Stimulated activated CD8-positive, alpha-beta memory T cell treated with anti-CD3 and anti-CD28 coated beads, Interleukin-4, amount 100 ng/mL, for 1 hour (primary cell): Measurements from ENCODE around the gene PRR16.

Experiments used
- DNase-seq, 2 donors: peaks; one replicate each; pipeline ENCODE4 v3.0.0-alpha.2; 2020; ENCODE audit warnings: low read depth in 2 of 2, low spot score in 1 of 2

The PRR16 gene

DNA sequence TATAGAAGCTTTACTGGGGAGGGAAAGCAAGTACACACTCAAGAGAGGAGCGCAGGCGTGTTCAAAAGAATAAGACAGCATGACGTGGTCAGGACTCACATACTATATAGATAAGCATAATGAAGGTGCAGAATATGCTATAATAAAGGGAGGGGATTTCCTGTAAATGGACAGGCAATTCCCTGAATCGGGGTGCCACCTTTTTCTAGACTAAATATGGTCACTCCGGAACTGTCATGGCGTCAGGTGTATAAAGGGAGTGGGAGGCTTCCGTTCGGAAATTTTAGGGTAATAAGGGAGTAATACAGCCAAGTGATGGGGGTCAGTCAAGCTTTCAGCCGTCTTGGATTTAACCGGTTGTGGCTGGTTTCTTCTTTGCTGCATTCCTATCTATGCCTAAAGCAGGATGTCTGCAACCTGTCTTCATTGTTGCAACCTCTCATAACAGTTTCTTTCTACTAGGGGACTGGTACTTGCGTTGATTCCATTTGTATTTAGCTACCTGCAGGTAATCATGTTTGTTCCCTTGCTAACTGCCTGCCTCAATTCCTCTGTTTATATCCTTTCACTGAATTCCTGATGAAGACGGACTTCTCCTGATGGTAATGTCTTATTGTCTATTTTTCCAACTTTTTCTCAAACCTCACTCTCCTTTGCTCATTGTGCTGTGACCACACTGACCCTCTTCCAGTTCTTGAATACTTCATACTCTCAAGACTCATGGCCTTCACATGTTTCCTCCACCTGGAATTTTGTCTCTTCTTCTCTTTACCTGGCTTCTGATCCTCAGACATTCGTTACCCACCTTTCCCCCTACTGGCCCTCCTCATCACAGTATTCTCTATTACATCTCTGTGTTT lies 48.9 kb downstream of the PRR16 start:
- no peak for DNase-seq

DNA sequence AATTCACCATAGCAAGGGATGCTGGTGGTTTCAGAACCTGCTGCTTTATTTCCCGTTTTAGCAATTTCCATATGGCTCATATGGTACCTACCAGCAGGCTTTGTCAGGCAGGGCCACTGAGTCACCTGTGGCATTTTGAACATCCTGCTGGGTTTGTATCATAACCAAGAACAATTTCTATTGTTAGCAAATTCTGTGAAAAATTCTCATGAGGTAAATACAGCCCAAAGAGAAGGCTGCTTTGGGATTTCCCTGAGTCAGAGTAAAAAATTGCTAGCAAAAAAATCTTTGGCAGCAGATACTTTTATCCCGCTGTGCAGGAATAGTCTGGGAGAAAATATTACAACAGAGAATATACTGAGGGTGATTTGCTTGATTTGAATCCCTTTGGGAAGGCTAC lies 52.7 kb downstream of the PRR16 start:
- no peak for DNase-seq

DNA sequence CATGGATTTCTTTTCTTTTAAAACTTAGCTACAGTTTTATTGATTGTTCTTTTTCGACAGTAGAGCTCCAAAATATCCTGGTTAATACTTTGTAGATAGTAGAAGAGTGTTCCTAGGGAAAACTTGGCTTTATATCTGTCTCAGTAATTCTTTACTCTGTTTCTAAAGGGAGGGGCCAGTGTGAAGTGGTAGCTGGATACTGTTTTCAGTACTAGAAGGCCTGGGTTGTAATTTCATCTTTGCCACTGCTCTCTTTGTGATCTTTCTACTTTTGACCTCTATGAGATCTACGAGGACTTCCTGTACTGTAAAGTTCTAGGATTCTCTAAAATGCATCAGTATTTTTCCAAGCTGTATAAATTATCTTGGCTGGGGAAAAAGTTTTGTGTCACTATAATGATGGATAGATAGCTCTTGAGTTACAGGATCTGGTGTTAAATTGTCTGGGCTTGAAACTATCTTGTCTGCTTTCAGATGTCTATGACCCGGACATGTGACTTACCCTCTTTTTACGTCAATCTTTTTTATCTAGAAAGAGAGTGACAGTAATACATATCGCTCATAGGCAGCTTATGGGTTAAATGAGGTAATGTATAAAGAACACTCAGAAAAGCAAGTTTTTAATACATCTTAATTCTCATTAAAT lies 53.6 kb downstream of the PRR16 start:
- DNase-seq = no peak

DNA sequence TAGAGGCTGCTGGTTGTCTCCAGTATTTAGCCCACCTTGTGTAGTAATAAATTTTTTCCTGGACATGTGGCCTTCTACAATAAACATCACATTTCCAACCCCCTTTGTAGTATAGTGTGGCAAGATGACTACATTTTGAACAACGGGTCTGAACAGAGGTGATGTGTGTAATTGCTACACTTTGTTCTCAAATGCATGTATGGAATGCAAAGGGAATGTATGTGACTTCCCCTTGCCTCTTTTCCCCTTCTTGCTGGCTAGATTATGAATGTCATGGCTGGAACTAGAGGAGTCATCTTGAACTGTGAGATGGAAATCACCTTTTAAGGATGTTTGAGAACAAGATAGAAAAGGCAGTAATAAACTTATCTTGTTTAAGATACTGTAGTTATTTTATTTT lies 54.5 kb downstream of the PRR16 start:
- no peak for DNase-seq

DNA sequence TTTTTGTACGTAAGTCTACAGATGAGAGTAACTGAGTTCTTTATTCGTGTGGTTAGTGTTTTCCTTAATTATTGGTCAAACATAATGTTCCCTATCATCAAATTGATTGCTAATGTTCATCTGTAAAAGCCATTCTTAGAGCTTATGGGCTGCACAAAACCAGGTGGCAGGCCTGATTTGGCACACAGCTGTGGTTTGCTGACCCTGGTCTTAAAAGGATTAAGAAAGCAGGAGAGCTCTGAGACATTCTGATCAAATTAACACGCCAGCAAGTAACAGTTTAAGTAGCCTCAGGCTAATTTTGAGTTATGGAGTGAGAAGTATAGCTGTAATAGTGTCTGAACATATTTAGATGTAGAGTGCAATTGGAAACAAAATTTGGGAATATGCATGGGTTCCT lies 63.2 kb downstream of the PRR16 start:
- no peak for DNase-seq

DNA sequence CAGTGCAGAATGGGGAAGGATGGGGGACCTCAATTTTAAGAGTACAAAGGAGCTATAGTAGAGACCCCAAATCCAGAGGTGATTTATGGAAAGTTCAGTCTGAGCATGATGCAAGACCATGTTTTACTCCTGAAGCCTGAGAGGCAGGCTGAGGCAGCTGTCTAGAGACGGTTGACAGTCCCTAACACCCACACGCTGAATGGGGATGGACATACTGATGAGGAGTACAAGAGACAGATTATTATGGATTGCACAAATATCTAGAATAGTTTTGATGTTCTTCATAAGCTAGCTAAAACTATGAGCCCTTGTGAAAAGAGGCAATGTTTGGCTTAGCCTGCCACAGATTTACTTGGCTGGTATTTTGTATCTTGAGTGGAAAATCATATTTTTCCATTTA lies 64.5 kb downstream of the PRR16 start:
- no peak for DNase-seq

DNA sequence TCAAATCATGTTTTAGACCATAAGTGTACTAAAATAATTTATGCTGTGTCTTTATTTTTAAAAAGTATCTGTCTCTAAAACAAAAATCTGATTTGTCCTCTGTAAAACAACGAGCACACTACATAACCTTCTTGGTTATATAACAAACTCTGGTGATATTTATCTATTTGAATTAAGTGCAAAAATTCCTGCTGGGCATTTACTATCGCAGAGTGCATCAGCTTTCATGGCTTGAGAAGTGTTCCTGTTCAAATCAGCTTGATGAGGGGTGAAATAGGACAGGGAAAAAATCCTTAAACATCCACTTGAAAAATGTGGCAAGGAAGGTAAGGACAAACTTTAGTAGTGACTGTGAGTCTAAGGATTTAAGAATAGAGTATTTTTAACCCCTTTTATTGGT lies 65.3 kb downstream of the PRR16 start:
- no peak for DNase-seq

DNA sequence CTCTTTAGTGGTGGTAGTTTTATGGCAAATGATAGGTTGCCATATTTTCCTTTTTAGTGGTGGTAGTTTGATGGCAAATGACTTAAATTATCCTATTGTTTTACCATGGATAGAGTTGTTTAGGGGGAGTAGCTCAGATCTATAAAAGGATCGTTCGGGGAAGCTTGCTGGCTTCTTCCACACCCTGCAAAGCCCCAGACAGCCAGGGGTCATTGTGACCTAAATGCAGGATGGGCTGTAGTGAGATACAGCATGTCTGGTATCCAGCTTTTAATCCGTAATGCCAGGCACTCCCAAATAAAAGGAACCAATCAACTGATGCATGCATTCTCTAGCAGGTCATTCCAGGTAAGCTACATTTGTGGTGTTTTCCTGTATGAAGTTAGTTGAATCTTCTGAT lies 67.1 kb downstream of the PRR16 start:
- no peak for DNase-seq

DNA sequence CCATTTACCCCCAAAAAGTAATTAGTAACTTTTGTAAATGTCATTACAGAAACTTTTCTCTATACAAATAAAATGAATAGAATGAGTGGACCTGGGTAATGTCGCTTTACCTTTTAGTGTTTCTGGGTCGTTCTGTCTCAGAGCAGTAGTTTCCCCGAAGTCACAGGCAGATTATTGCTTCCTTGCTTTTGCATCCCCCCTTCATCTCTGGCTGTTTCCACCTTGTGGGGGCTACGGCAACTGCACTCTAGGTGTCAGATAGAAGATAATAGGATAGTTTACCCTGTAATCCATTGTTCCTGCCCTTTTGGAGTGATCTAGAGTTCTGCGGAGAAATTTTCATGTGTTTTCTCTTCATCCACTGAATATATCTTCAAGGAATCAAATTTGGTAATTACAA lies 68.7 kb downstream of the PRR16 start:
- no peak for DNase-seq

DNA sequence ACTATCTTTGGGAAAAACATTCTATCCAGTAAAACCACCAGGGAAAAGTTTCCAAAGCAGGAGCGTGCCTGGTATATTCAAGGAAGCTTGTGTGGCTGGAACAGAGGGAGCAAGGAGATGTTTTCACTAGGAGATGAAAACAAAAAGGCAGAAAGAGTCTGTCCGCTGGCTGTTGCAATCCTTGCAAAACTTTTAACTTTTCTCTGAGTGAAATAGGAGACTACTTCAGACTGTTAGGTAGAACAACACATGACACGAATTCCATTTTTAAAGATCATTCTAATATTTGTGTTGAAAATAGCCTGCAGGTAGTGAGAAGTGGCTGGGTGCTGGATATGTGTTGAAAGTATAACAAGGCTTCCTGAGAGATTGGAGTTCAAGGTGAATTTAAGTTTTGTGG lies 69.5 kb downstream of the PRR16 start:
- no peak for DNase-seq

DNA sequence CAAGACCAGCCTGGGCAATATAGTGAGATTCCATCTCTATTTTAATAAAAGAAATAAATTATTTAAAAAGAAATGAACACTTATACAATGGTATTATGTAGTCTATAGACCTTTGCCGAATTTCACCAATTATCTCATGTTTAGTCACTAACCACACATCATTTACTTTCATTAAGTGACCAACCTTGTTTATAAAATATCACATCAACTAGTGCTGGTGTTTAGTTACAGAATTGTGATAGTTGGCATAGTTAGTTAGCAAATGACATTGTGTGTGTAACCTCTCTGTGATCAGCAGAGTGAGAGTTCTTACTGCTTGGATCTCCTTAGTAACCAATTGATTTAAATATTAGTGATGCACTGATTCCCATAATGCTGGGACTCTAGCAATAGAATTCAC lies 71.8 kb downstream of the PRR16 start:
- no peak for DNase-seq

DNA sequence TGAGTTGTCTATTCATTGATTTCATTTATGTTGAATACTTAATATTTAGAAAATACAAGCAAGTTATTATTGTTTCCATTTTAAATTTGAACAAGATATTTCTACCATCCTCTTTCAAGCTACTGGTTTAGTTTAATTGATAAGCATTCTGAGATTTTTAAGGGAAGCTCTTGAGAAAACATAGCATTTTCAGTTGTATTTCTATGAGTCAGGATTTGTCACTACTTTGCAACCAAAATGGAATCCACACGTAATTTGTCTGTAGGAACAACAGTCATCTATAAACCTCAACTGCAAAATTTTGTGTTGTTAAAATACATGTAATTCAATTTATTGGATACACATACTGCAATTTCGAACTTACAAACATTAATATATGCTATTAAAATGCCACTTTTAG lies 74.0 kb downstream of the PRR16 start:
- no peak for DNase-seq

DNA sequence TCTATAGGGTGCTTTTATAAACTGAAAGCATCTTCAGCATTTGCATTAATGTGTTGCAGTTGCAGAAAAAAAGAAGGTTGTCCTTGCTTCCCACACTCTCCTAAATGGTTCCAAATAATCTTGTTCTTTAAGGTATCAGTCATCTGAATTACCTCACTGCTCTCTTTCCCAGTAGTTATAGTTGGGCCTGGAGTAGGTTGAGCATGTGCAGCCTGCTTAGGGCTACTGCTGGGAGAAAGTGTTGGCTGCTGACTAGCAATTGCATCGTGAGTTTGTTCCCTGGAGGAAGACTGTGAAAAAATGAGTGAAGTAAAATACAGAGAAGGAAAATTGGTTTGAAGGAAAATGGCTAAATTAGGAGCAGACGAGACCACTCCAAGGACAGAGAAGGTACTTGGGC lies 74.5 kb downstream of the PRR16 start:
- DNase-seq = no peak

DNA sequence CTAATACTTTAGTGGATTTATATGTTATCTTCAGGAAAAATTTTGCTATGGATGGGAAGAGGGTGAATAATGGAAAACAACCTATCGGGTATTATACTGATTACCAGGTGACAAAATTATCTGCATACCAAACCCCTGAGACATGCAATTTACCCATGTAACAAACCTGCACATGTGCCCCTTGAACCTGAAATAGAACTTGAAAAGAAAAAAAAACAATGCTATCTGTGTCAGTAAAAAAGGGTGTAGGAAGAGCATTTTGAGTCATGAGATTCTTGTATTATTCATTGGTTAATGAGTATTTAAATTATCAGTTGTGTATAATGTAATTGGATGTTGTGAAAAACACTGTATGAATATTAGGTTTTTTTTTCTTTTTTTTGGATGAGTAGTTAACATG lies 75.4 kb downstream of the PRR16 start:
- DNase-seq = no peak

DNA sequence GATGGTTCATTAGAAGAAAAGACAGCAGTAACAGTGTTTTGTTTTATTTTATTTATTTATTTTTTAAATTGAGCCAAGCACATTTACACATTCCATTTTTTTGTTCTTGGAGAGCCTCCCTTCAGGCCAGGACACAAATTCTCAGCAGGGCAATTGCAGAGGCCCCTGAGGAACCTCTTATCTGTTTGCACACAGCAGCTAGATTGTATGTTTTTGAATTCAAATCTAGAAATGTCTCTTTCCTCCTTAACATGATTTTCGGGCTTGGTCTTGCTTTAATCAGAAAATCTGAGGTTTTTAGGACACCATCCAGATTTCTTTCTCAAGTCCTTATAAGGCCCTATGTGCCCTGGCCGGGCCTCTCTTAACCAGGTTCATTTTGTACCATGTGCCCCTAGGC lies 76.0 kb downstream of the PRR16 start:
- no peak for DNase-seq

DNA sequence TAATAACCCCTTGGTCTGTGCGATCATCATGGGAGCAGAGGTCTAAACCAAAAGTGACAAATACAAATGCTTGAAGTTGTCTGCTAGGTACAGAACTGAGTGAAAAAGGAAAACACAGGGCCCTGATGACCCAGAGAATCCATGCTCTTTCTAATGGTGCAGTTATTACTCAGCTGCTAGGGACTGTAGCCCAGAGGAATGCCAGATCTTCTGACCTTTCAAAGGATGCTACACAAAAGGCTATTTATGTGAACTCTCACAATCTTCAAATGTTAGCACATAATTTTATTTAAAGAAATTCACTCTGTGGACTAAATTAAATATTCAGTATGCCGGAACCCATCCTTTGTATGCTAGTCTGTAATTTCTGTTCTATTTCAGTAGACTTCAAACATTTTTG lies 79.9 kb downstream of the PRR16 start:
- no peak for DNase-seq

DNA sequence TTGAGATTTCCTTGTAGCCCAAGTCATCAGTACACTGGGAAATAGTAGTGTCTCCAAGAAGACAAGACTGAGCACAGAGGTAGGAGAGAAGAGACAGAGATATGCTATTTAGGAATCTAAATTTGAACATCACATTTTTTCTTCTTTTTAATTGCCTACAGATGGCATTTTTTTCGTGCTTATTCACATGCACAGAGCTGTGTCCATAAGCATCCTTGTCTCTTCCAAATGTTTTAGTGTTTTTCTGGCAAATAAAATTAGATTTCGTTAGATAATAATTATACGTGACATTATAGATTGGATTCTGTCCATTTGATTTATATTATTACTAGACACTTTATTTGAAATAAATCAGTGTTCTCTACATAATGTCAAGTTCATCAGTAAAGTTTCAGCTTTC lies 80.9 kb downstream of the PRR16 start:
- no peak for DNase-seq

DNA sequence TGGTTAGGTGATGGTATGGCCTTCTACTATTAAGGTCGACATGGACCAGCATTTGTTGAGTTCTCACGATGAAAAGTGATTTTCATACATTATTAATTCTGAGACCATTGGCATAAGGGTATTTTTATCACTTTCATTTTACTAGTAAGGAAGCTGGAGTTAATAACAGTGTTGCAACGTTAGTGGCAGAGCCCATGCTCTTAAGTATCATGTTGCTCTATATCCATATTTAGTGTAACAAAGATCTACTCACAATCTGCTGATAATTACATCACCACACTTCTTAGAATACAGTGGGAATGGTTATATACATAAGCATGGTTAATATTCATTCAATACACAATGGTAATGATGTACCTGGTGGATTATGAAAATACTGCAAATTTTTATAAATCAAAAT lies 81.9 kb downstream of the PRR16 start:
- no peak for DNase-seq

DNA sequence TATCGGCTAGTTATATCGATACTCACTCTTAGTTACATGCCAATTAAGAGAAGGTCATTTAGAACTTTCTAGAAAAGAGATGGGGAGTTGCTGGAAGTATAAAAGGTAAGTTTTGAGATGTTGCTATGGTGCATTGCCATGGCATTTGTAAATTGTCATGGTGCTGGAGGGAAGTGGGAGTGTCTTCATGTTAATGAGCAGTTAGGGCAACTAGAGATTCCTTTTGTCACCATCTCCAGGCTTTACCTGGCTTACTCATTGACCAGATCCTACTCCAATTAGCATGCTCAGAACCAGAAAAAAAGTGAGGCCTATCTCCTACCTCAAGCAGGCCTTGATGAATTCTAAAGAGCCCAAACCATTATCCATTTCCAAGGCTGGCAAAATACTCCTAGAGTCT lies 82.8 kb downstream of the PRR16 start:
- no peak for DNase-seq

DNA sequence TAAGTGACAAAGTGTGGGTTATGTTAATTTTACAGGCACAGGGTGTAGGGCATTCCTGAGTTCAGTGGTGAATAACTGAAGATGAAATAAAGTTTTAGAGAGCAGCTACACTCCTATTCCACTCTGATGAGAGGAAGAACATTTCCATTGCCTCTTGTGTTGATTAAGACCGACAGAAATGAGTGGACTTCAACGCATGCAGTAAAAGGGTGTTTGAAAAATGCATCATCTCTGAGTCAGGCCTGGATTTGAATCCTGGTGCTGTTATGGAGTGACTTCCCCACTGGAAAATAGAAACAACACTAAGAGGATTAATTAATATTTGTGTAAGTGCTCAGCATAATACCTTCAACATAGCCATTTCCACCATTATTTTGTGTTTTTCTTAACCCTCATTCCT lies 86.3 kb downstream of the PRR16 start:
- DNase-seq = no peak

DNA sequence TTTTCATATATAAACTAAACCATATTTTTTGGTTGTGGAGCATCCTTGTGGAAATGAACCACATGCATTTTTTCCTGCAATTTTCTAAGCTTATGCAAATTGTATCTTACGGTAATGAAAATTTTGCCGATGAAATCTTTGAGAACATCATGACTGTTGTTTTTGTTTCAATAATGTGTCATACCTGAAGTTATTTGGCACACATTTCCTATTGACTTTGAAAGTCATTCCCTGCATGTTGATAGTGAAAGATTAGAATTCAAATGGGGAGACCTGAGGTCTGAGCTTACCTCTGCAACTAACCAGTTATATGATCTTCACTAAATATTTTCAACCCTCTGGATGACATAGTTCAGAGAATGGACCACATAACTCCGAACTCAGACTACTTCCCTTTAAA lies 88.5 kb downstream of the PRR16 start:
- no peak for DNase-seq

DNA sequence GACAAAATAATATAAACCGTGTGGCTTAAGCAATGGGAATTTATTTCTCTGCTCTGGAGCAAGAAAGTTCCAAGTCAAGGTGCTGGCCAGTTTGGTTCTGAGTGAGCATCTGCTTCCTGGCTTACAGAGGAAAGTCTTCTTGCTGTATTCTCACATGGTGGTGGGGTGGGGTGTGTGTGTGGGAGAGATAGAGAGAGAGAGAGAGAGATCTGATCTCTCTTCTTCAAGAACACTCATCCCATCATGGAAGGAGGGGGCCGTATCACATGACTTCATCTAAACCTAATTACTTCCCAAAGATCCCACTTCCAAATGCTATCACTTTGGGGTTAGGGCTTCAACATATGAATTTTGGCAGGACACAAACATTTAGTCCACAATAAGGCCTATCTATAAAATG lies 91.2 kb downstream of the PRR16 start:
- DNase-seq = no peak

DNA sequence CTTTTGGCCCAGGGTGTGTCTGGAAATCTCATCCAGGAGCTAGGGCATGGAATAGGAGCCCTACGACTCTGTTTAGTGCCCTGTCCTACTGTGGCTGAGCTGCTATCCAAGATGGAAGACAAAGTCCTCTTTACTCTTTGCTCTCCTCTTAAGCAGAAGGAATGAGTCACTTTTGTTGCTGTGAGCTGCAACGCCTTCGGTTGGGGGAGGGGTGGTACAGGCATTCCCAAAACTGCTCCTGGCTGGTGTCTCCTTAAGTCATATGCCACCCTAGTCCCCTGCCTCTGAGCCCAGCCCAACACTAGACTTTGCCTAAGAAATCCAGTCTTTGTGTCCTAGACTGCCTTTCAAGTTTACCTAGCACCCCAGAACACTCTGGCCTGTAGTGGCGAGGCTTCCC lies 99.9 kb downstream of the PRR16 start:
- no peak for DNase-seq
